H1 (cell line): ENCODE data around the gene FADD. TPM values are rescaled to one million over a fixed set of nuclear protein-coding genes. Genes with fewer than 3 reads are reported as not detected.

ENCODE experiments used
- EZH2 ChIP-seq: fragments of 200-600 bp; sonication (generic); IDR thresholded peaks from 2 replicates; pipeline ENCODE4 v1.7.1; 2012; ENCODE audit warnings: low read depth, mild to moderate bottlenecking, moderate library complexity, low read length, inconsistent platforms; ENCODE audit not compliant: severe bottlenecking
- NANOG ChIP-seq: IDR thresholded peaks from 2 replicates; pipeline ENCODE4 v1.6.1; 2011; ENCODE audit warnings: low read length, low read depth, mild to moderate bottlenecking, inconsistent platforms; ENCODE audit not compliant: insufficient read depth, poor library complexity, severe bottlenecking
- NRF1 ChIP-seq: IDR thresholded peaks from 2 replicates; pipeline ENCODE4 v1.6.1; 2011; ENCODE audit warnings: mild to moderate bottlenecking, low read depth, low read length, improper control_type of control experiment
- SIRT6 ChIP-seq: IDR thresholded peaks from one replicate; pipeline ENCODE4 v1.7.1; 2012; ENCODE audit warnings: low read length, inconsistent platforms
- polyA plus RNA-seq, 7 experiments: library from polyadenylated mRNA; depleted of rRNA in 3 of 7; stranded (reverse) in 5 of 7; unstranded in 2 of 7; fragments of >200 nt in 5 of 7; fragments of 200-250 nt in 2 of 7; gene quantifications; 1 replicate in 5 of 7; 2 replicates in 1 of 7; 4 replicates in 1 of 7; pipeline versions ENCODE4 v1.2.1 to v1.2.3, GENCODE V29; 2011 to 2013; ENCODE audit warnings: missing spikeins in 2 of 7, mixed read lengths in 2 of 7
- total RNA-seq: library from RNA; stranded (reverse); fragmentation: NEBNext Ultra II Directional; extraction: Animal tissue kit (Norgen Biotek cat#: 25700); gene quantifications from 2 replicates; pipeline ENCODE4 v1.2.1, GENCODE V29; 2021

Gene FADD
- total and polyA plus RNA-seq, 2 of the 8 experiments (the other 6 are each of a cell fraction or from before 2014, with no cell fraction given) = 29.0 to 43.9 TPM

DNA sequence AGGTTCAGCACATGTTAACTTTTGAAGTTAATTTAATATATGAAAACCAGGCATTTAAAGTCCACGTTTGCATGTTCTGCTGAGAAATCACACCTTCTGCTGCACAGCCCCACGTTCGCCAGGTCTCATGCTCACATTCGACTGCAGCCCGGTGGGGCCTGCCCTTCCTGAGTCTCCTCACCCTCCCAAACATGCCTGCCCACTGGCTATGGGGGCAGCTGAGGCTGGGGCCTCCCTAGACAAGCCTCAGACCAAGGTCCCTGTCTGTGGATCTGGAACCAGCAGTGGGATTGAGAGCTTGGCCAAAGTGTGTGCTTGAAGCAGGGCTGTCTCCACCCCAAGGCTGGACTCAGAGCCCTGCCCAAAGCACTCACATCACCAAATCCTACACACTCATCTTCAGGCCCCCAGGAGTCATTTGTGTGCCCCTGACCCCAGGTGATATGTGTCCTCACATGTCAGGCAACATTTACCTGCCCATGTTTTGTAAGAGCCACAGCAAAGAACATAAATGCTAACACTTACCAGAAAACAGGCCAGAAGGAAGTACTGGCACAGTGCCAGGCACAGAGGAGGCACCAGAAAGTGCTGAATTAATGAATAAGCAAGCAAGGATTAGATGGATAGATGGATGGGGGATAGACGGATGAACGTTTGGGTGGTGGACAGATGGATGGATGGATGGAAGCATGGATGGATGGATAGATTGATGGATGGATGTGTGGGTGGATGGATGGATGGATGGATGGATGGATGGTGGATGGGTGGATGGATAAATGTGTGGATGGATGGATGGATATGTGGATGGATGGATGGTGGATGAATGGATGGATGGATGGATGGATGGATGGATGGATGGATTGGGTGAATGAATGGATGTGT is 9.4 kb upstream of the FADD start (continued):
- TF ChIP-seq EZH2 (no peak), SIRT6 (no peak), NANOG (no peak), NRF1 (no peak)
